Panc1 (cell line): ENCODE measurements around the gene CLIP1. TPM values are rescaled to one million over a fixed set of nuclear protein-coding genes. Genes with fewer than 3 reads are reported as not detected.
A peak's percentile ranks its signal among the peaks of the same experiment; 100 is the strongest.
"Not testable (repeated sequence)": the region's sequence is repeated elsewhere in the genome, so short reads cannot be mapped to it uniquely, and the experiment has no call there.

Source experiments
- ATAC-seq: fragments of 200-7000 bp; cut with Tn5 transposase; 2 replicates; pipeline ENCODE4 v1.9.1; 2020; ENCODE audit warnings: mild to moderate bottlenecking, moderate library complexity
- BruUV-seq: library from RNA; stranded (reverse); fragments of 400-500 nt; replicated peaks from 2 replicates; lab custom pipeline; 2021; lab: Mats Ljungman, UMichigan
- CTCF ChIA-PET: fragments of 300-600 bp; sonication (Branson Sonifier 250); formaldehyde crosslinking; loops from one replicate; lab custom pipeline; 2022; ENCODE audit warnings: antibody characterized with exemption; lab: Charles Lee
- POLR2A ChIA-PET: fragments of 300-600 bp; sonication (Branson Sonifier 250); formaldehyde crosslinking; loops from one replicate; lab custom pipeline; 2022; ENCODE audit warnings: antibody characterized with exemption; lab: Charles Lee
- DNase-seq: peaks from one replicate; pipeline ENCODE4 v3.0.0-alpha.2; 2010; ENCODE audit warnings: low read depth, low spot score
- H3K27ac ChIP-seq: 2 replicates; pipeline ENCODE4 v1.5.1; 2011; ENCODE audit warnings: mild to moderate bottlenecking, low read length, inconsistent platforms
- H3K27me3 ChIP-seq: fragments of 200-500 bp; sonication (Bioruptor generic); 2 replicates; pipeline ENCODE4 v1.6.0; 2014; ENCODE audit warnings: low read length, inconsistent platforms; ENCODE audit not compliant: control insufficient read depth, insufficient read depth
- H3K36me3 ChIP-seq: fragments of 200-500 bp; sonication (Bioruptor generic); 2 replicates; pipeline ENCODE4 v1.5.1; 2014; ENCODE audit warnings: inconsistent platforms, mild to moderate bottlenecking, low read length, moderate library complexity; ENCODE audit not compliant: control insufficient read depth, insufficient read depth
- H3K4me1 ChIP-seq: 2 replicates; pipeline ENCODE4 v1.5.1; 2011; ENCODE audit warnings: inconsistent platforms, mild to moderate bottlenecking, low read length, moderate library complexity; ENCODE audit not compliant: control insufficient read depth, insufficient read depth
- H3K4me3 ChIP-seq, 2 experiments: 2 replicates each; pipeline ENCODE4 v1.5.1; 2011 to 2012; ENCODE audit warnings: low read depth in 2 of 2, low read length in 2 of 2, mild to moderate bottlenecking in 2 of 2, inconsistent platforms in 1 of 2, moderate library complexity in 1 of 2
- H3K9me3 ChIP-seq: fragments of 200-500 bp; sonication (Bioruptor generic); 2 replicates; pipeline ENCODE4 v1.5.1; 2014; ENCODE audit warnings: low read depth, mild to moderate bottlenecking, inconsistent platforms, low read length, moderate library complexity; ENCODE audit not compliant: control insufficient read depth, insufficient read depth
- CTCF ChIP-seq: fragments of 450-650 bp; IDR thresholded peaks from 2 replicates; pipeline ENCODE4 v1.5.1; 2017; ENCODE audit warnings: mild to moderate bottlenecking
- POLR2AphosphoS5 ChIP-seq: IDR thresholded peaks from 2 replicates; pipeline ENCODE4 v1.6.1; 2012; ENCODE audit warnings: mild to moderate bottlenecking, low read depth, low read length, moderate library complexity
- REST ChIP-seq, 2 experiments: IDR thresholded peaks; 2 replicates each; pipeline ENCODE4 v1.6.1; 2011 to 2012; ENCODE audit warnings: low read depth in 2 of 2, control low read depth in 1 of 2, low read length in 1 of 2, mild to moderate bottlenecking in 1 of 2, moderate library complexity in 1 of 2; ENCODE audit not compliant: insufficient read depth in 1 of 2
- SIN3A ChIP-seq: IDR thresholded peaks from 2 replicates; pipeline ENCODE4 v1.6.1; 2012; ENCODE audit warnings: low read depth, mild to moderate bottlenecking, low read length, moderate library complexity, borderline replicate concordance; ENCODE audit not compliant: insufficient read depth
- TCF7L2 ChIP-seq: IDR thresholded peaks from 2 replicates; pipeline ENCODE4 v1.6.1; 2011; ENCODE audit warnings: mild to moderate bottlenecking, low read depth, low read length, inconsistent platforms
- in situ Hi-C: cut with HindIII; loops from 2 replicates; pipeline ENCODE4 v1.10.0; 2016; ENCODE audit warnings: low sequenced_read_pairs, low pct_unique_long_range_greater_than_20kb
- intact Hi-C: fragments of 100-400 bp; cut with micrococcal nuclease; formaldehyde crosslinking; loops from one replicate; pipeline ENCODE4 v1.10.0; 2022; ENCODE audit not compliant: unreplicated experiment
- total RNA-seq: library from RNA; stranded (reverse); gene quantifications from one replicate; pipeline ENCODE4 v1.2.1, GENCODE V29; 2021; ENCODE audit not compliant: unreplicated experiment

Gene CLIP1
- total RNA-seq, 1 experiment from 2014 or later: 117 TPM

- in situ Hi-C loops: no loop called here
- H3K4me3 ChIP-seq: no peak overlapping the region
- CTCF ChIA-PET: no interaction called here
- DNase-seq (no peak), ATAC-seq (no peak)
- BruUV-seq: no TSS peak
- H3K4me1 ChIP-seq: peaks cover 6% of the 10 kb centered on the region; the same call in 1 of the 2 replicates
- no peaks in the 10 kb centered on the region for H3K9me3 ChIP-seq
- H3K27me3 ChIP-seq: no peaks in the 10 kb centered on the region
- TF ChIP-seq CTCF (no peak), SIN3A (no peak), TCF7L2 (no peak), POLR2AphosphoS5 (no peak), REST (IDR thresholded peaks at IDR 0.05; ENCODE audit: insufficient read depth in 1 of 2, low read depth in 2 of 2, low read length in 1 of 2) (no peak)
- H3K27ac ChIP-seq: no peak overlapping the region
- H3K36me3 ChIP-seq: peaks cover 4% of the 10 kb centered on the region; the same call in 1 of the 2 replicates
- POLR2A ChIA-PET: no interaction called here
- intact Hi-C loops: no loop called here
These were observed 45.5 kb upstream of the CLIP1 start for GRCh38 chr12:122467983-122468382.

GRCh38 chr12:122464317-122465042, 42.0 kb upstream of the CLIP1 start:
- ATAC-seq (peak; percentile 89), DNase-seq (peak; percentile 89)
- in situ Hi-C loops, BruUV-seq, H3K27me3 ChIP-seq, H3K36me3 ChIP-seq, H3K9me3 ChIP-seq, CTCF ChIA-PET, H3K4me3 ChIP-seq, intact Hi-C loops, H3K4me1 ChIP-seq: not testable (repeated sequence)
- POLR2A ChIA-PET: interaction anchor here (0.6 to 0.7 kb wide), 2 partner anchors 47 to 1477 kb away, joined by 3 to 8 read pairs; no protein-coding TSS in a partner anchor
- peak overlapping the region; percentile 9; the same call in 1 of the 2 replicates for H3K27ac ChIP-seq

- H3K4me3 ChIP-seq: no peak overlapping the region
- DNase-seq (no peak), ATAC-seq (no peak)
- ChIA-PET CTCF (interaction anchor here (0.5 kb wide), 1 partner anchor 20 kb away, joined by 3 read pairs; no protein-coding TSS in a partner anchor), POLR2A (no interaction called here)
- peaks cover 3% of the 10 kb centered on the region; the same call in 1 of the 2 replicates for H3K4me1 ChIP-seq
- H3K36me3 ChIP-seq: no peaks in the 10 kb centered on the region
- in situ Hi-C loops: no loop called here
- H3K27ac ChIP-seq: no peak overlapping the region; the same call in 1 of the 2 replicates
- no peaks in the 10 kb centered on the region for H3K9me3 ChIP-seq
- no peak for TF ChIP-seq REST (IDR thresholded peaks at IDR 0.05; ENCODE audit: insufficient read depth in 1 of 2, low read depth in 2 of 2, low read length in 1 of 2)
- TF ChIP-seq TCF7L2: no peak
- no peak for TF ChIP-seq CTCF
- no peak for TF ChIP-seq SIN3A
- TF ChIP-seq POLR2AphosphoS5: no peak
- BruUV-seq: no TSS peak
- intact Hi-C loops: no loop called here
- no peaks in the 10 kb centered on the region for H3K27me3 ChIP-seq
These were observed 38.2 kb upstream of the CLIP1 start for GRCh38 chr12:122460641-122461040.
